Peyer's patch (tissue), 4 donors: Measurements from ENCODE around the gene POU6F1.

Experiments used
- CTCF ChIP-seq, 6 experiments: fragments of 450-650 bp in 4 of 6; fragments of 200-600 bp in 2 of 6; sonication (generic) in 1 of 6; IDR thresholded peaks; one replicate each; pipeline ENCODE4 v1.5.1; 2017 to 2019; ENCODE audit warnings: antibody characterized with exemption in 6 of 6, mild to moderate bottlenecking in 3 of 6, moderate library complexity in 1 of 6
- POLR2A ChIP-seq, 2 donors: fragments of 450-650 bp; IDR thresholded peaks; one replicate each; pipeline ENCODE4 v1.5.1; 2017; ENCODE audit warnings: antibody characterized with exemption in 2 of 2, mild to moderate bottlenecking in 2 of 2, moderate library complexity in 2 of 2

GRCh38 chr12:51227962-51228361, 10.1 kb upstream of the POU6F1 start:
- TF ChIP-seq POLR2A (IDR thresholded peaks at IDR 0.05) (no peak), CTCF (IDR thresholded peaks at IDR 0.05) (no peak)
